HG03342 (cell line): Measurements from ENCODE around the gene GRK5.
"Not testable (repeated sequence)": the region's sequence is repeated elsewhere in the genome, so short reads cannot be mapped to it uniquely, and the experiment has no call there.

Source experiments
- ATAC-seq: cut with Tn5 transposase; IDR thresholded peaks from one replicate; pipeline ENCODE4 v1.9.1; 2021; ENCODE audit warnings: mild to moderate bottlenecking, moderate library complexity; ENCODE audit not compliant: unreplicated experiment

The GRK5 gene

DNA sequence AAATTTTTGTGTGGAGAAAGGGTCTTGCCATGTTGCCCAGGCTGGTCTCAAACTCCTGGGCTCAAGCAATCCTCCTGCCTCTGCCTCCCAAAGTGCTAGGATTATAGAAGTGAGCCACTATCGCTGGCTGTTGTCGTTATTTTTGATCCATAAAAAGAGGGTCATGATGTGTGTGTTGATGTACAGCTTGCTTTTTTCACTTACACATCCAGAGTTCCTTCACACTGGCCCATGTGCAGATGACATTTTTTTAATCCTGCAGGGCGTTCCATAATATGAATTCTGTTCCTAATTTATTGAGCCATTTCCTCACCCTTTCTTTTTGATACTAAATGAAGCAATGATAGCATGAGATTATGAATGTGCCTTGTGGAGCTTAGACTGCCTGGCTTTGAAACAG lies 40.8 kb downstream of the GRK5 start:
- no peak for ATAC-seq

DNA sequence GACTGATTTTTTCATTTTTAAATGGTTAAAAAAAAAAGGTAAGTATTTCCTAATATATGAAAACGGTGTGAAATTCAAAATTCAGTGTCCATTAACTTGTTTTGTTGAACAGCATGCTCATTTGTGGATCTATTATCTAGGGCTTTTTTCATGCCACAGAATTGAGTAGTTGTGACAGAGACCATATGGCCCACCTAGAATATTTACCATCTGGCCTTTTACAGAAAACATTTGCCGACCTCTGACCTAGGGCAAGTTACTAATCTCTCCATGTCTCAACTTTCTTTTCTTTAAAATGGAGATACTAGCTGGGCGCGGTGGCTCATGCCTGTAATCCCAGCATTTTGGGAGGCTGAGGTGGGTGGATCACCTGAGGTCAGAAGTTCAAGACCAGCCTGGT lies 41.3 kb downstream of the GRK5 start:
- no peak for ATAC-seq

DNA sequence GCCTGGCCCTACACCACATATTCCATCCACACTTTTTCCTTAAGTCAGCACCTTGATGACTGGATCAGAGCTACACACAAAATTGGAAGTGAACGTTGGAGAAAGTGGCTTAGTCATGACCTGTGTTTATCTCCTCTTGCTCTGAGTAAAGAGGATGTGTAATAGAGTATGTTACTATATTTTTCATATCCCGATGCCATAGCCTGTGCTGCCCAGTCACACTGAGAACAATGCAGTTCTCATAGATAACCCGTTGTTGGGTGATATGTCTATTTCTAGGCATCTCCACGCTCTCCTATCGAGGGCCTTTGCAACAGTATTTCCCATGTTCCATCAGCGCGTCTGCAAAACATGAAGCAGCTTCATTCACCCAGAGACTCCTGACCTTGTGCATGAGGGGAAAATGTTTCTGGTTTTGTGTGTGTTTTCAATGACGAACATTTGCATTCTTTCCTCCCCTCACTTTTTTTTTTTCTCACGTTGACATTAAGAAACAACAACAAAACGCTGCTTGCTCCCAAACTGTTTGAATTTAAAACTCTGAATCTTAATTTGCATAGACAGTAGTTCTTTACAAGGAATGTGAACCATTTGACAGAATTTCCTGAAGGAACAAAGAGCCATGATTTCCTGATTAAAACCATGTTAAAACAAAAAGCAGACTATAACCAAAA lies 43.4 kb downstream of the GRK5 start:
- no peak for ATAC-seq

DNA sequence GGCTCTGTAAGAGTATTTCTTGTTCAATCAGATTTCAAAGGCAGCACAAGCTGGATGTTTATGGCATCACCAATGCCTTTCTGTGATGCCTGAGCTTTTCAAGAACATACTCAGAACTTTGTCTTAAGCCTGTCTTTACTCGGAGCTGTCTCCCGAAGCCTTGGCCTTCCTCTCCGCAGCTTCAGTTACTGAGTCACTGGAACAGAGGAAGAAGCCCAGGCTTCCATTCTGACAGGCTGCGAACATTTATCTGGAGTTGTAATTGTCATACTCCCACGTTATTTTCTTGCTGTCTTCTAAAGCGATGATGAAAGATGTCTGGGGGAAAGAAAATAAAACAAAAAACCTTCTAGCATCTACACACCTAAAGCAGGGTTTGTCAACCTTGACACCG lies 43.9 kb downstream of the GRK5 start:
- ATAC-seq: no peak

DNA sequence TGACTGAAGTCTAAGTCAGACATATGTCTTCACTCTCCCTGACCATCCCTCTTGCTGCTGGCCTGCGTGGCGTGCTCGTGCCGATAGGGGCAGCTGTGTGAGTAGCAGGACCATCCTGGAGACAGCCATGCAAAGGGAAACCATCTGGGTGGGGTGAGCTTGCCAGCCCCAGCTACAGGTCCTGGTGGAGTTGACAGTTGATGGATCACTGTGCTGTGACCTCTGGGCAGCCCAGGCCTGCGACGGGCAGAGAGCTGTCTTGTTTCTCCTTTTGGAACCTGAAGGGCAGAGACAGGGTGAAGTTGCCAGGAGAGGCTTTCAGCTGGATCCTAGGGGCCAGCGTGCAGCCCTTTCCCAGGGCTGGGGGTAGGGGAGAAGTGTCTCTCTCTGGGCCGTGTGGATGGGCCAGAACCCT lies 44.7 kb downstream of the GRK5 start:
- ATAC-seq: no peak

DNA sequence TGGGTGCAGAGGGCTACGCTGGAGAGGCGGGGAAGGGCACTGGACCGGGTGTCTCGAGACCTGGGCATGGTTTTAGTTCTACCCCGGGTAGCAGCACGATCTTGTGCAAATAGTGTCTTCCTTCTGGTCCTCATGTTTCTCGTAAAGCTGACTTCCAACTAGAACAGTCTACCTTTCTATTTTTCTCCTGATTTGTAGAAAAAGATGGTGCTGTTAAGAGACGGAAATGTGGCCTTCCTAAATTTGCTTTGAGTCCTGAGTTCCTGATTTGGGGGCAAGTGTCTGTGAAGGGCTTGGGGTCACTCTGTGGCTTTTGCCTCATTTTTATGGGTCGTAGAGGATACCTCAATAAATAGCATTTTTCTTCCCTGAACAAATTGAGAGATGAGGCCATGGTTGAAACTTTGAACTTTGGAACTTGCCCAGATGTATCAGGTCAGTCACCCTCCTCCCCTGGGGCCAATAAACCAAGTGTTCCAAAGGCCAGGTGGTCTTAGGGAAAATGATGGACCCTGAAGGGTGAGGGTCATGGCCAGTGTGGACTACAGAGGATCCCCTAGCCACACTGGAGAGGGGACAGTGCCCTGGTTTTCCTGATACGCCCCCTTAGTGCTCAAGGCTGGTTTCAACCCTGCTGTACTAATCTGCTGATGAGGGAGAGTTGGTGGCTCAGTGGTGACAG lies 45.2 kb downstream of the GRK5 start:
- no peak for ATAC-seq

DNA sequence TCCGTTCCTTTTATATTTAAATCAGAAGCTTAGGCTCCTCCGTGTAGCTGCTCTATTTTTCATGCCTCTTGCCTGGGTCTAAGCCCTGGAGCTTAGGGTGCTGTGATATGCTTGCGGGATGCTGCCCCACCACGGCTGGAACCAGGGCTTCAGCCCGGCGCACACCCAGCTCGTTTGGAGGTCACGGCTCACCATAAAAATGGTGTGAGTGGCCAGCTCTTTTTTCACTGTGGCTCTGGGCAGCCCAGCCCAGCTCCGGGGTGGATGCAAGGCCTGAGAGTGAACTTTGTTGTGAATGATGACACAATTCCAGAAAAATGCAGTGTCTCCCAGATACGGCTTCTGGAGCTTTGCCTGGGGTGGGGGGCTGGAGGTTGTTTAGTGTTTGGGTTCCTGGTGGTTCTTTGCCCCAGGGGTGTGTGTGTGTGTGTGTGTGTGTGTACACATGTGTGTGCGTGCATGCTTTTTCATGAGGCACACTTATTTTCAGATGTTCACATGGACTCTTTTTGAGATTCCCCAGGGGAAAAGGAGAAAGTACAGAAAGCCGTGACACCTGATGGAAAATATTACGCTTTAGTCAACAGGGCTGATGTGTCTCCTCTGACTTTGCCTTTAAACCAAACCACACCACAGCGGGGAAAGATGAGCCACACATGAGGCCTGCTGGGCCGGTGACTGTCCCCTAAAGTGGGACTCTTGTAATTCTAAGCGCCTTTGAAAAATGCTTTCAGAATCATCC lies 46.2 kb downstream of the GRK5 start:
- ATAC-seq: no peak

DNA sequence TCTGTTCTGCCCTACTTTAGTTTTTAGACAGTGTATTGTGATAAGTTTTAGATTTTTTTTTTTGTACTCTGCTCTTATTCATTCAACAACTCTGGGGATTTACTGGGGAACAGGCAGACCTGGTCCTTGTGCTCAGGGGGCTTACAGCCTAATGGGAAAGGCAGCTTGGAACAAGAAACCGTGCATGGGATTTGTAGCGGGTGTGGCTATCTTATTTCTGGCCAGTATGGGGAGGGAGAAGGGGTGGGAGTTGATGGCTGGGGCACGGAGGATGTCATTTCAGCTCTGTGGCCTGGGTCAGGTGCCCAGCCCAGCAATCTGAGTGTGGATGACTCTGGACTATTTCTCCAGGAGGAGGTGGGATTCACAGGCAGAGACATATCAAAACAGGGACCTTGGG lies 47.0 kb downstream of the GRK5 start:
- no peak for ATAC-seq

DNA sequence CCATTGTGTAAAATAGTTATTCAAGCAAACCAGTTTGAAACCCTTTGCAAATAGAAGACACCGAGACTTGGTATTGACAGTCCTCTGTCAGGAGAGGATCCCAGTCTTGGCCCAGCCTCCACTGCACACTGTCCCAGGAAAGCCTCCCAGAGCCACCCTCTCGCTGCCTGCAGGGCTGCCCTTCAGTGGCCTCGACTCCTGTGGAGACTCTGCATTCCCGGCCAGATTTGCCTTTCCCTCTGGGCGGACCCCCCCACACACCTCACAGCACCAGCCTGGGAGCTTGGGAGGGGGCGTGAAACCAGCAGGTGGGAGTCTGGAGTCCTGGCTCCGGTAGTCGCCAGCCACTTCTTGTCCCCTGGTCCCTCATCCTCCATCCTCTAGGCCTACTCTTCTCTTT lies 48.7 kb downstream of the GRK5 start:
- no peak for ATAC-seq

DNA sequence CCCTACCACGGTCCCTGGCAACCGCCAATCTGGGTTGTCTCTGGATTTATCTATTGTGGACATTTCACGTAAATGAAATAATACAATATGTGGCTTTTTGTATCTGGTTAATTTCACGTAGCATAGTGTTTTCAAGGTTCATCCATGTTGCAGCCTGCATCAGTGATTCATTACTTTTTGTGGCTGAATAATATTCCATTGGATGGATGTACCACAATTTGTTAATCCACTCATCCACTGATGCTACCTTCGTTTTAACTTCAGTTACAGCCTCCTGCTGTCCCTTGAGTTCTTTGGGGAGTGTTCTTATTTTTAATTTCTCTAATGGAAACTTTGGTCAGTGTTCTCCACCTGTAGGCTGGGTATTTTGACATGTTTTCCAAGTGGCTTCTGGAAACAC lies 49.5 kb downstream of the GRK5 start:
- ATAC-seq: no peak

DNA sequence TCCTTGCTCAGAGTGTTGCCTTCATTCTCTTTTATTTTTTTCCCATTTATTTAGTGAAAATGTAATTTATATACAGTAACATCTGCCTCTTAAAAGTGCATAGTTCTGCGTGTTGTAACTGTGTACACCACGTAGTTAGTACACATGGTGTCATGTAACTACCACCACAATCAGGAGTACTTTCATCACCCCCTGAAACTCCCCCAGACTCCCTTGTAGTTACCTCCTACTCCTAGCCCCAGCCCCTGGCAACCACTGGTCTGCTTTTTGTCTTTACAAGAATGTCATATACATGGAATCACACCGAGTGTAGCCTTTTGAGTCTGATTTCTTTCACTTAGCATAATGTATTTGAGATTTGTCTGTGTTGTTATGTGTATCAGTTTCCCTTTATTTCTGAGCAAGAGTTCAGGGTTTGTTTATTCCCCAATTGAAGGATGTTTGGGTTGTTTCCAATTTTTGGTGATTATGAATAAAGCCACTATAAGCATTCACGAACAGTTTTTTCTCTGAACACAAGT lies 50.6 kb downstream of the GRK5 start:
- ATAC-seq: no peak

DNA sequence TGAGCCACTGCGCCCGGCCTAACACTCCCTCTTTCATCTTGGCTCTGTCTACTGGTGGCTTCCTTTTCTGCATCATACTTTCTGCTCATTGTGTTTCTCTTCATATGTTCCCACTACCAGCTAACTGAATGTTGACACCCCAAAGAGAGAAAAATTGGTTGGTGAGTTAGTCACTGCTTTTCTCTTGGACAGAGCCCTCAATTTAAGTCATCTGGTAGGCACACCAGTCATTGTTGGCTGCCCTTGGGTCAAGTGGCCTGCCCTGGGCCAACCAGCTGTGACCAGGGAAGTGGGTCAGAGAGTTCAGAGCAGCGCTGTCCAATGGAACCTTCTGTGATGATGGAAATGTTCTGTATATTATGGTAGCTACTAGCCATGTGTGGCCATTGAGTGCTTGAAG lies 52.0 kb downstream of the GRK5 start:
- ATAC-seq: no peak

DNA sequence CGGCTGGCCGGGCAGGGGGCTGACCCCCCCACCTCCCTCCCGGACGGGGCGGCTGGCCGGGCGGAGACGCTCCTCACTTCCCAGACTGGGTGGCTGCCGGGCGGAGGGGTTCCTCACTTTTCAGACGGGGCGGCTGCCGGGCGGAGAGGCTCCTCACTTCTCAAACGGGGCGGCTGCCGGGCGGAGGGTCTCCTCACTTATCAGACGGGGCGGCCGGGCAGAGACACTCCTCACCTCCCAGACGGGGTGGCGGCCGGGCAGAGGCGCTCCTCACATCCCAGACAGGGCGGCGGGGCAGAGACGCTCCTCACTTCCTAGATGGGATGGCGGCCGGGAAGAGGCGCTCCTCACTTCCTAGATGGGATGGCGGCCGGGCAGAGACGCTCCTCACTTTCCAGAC lies 53.6 kb downstream of the GRK5 start:
- not testable (repeated sequence) for ATAC-seq

DNA sequence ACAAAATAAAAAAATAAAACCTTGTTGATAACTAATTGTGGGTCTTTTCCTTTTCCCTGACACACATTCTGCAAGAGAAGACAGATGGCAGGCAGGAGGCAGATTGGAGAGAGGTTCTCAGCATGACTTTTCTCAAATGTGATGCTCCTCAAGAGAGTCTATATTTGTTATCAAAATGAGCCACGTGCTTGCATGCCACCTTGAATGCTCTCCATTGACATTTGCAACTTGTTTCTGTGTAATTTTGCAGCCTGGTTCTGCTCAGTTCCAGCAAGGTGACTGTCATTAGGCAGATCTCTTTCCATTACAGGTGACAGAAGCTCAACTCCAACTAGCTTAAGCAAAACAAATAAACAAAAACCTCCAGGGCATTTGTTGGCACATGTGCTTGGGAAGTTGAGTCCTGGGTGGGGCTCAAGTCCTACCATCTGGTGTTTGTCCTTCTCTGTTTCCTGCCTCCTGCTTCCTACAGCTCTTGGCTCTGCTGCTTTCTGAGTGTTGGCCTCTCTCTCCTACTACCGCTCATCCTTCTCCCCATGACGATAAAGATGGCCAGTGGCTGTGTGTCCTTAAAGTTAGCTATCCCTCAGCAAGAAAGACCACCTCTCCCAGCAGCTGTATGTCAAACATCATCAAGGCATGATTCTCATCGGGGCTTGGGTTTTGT lies 56.7 kb downstream of the GRK5 start:
- no peak for ATAC-seq

DNA sequence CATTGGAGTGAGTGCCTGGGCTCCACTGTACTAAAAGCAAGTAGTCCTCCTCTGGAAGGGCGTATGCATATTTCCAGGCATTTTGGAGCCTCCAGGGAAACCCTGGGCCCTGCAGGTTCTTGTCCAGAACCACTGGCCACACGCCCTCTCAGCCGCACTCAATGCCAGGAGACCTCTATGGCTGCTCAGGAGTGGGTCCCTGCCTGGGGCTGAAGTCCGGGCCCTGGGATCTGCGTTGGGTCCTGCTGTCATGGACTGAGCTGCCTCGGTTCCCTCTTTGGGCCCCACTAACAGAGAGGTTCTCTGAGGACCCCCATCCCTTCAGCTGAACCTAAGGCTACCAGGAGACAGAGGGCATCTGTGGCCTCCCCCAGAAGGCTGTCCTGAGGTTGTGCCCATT lies 58.3 kb downstream of the GRK5 start:
- no peak for ATAC-seq

DNA sequence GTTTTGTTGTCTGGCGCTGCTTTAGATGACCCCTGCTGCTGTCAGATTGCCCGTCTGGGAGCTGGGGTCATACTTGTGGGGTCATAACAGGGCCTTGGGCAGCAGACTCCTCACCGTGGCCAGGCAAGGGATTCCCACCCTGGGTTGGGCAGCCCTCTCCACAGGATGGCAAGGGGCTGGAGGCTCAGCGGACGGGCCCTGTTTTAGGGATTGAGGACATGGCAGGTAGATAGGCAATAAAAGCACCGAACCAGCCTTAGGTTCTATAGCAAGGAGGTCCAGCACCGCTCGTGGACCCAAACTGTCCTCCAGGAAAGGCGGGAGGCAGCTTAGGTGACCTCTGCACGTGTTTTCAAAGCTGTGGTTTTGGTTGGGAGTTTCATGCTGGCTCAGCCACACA lies 60.0 kb downstream of the GRK5 start:
- no peak for ATAC-seq

DNA sequence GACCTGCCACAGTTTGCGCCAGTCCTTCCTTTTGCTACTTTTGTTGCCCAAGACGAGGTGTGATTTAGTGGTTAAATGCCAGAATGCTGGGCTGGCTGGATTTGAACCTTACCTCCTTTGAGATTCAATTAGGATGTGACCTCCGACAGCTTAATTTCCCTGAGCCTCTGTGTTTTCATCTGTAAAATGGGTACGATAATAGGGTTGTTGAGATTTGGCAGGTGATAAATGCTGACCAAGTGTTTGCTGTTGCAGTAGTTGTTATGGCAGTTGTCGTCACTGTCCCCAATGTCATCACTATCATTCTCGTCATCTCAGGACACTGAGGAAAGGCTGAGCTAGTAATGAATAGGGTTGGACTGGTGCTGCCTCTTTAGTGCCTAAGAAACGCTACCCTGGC lies 61.1 kb downstream of the GRK5 start:
- no peak for ATAC-seq

DNA sequence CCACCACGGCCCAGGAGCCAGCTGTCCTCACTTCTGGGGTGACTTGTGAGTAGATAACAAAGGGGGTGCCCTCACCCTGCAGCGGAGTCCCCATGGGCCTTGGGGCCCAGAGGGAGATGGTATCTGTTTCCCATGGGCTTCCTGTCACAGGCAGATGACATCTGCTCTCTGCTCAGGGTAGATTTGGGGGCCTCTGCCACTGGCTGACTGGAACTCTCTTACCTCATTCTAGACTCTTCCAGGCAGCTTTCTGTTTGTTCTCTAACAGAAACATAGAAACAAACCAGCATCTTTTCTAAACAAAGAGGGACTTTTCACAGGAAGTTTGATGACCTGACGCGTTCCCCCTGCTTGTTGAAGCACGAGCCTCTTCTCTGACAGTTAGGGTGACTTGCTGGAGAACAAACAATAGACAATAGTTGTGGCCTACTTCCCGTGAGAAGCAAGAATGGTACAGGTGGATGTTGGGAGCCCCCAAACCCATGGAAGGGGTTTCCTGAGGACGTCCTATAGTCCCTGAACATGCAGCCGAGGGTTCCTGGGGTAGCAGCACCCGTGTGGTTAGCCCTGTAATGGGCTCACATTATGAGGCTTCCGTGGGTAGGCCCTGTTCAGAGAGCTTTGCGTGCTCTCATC lies 61.6 kb downstream of the GRK5 start:
- ATAC-seq: peak; percentile 83

DNA sequence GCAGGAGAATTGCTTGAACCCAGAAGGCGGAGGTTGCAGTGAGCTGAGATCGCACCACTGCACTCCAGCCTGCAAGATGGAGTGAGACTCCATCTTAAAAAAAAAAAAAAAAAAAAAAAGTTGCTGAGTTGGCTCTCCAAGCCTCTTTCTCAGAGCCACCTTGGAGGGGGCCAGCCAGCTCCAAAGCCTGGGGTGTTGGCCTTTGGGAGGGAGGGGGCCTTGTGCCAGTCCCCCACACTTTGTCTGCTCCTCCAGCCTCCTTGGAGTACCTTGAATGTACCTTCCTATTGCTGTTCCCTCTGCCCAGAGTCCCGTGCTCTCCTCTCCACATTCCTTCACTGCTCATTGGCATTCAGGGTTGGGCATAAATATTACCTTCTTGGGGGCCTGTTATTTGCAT lies 62.4 kb downstream of the GRK5 start:
- no peak for ATAC-seq

DNA sequence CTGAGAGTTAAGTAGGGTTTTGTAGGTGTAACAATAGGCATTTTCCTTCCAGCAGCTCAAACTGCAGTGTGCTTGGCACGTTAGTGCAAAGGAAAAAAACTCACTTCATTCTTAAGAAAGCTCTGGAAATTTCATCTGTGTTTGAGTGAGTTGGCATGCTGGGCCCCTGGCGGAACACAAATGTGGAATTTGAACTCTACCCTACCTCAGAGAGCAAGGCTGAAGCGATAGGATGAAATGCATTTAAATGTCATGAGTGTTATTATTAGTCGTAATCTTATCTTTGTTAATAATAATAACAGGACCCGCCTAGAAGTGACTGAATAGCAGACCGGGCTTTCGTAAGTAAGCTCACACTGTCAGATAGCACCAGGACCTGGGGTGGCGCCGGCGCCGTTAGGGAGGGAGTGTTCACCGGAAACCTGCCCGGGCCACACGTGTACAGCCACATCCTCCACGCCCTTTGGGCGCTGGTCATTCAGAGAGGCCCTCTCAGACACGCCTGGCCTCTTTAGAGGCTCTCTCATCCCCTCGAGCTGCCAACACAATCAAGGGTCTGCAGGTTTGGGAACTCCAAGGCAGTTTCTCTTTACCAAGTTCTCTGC lies 63.5 kb downstream of the GRK5 start:
- peak; percentile 41 for ATAC-seq

DNA sequence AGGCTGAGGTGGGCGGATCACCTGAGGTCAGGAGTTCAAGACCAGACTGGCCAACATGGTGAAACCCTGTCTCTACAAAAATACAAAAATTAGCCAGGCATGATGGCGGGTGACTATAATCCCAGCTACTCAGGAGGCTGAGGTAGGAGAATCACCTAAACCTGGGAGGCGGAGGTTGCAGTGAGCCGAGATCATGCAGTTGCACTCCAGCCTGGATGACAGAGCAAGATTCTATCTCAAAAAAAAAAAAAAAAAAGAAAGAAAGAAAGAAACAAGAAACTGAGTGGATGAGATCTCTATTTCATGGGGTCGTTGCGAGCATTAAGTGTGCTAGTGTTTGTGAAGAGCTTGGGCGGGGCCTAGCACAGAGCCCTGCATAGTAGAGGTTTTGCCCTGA lies 65.0 kb downstream of the GRK5 start:
- ATAC-seq: not testable (repeated sequence)
